Lower leg skin (tissue), 3 donors: ENCODE measurements around the gene NOX4.

Experiments
- CTCF ChIP-seq, 3 donors: fragments of 450-650 bp; IDR thresholded peaks; one replicate each; pipeline ENCODE4 v1.5.1; 2016; ENCODE audit warnings: antibody characterized with exemption in 3 of 3, mild to moderate bottlenecking in 3 of 3, moderate library complexity in 2 of 3
- POLR2A ChIP-seq, 2 donors: fragments of 450-650 bp; IDR thresholded peaks; one replicate each; pipeline ENCODE4 v1.6.1; 2016 to 2017; ENCODE audit warnings: antibody characterized with exemption in 2 of 2, mild to moderate bottlenecking in 1 of 2, moderate library complexity in 1 of 2

DNA sequence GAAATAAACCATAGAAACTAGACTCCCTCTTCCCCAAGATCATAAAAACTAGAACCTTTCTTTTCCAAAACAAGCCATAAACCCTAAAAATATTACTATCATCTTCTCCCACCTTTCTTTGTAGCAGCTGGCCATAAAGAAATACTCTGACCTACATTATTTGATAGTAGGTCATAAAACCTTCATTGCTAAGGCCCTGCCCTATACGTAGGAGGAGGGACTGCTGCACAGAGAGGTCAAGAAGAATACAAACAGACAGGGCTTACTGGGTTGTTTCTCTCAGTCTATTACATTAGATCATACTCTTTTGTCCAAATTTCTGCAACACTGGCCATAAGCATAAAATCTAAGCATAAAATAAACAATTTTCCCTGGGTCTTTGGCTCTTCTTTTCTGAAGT, 212.0 kb downstream of the NOX4 start:
- TF ChIP-seq CTCF (IDR thresholded peaks at IDR 0.05) (no peak), POLR2A (IDR thresholded peaks at IDR 0.05) (no peak)
